ES-I3 (cell line): ENCODE measurements around the gene ZC3H7A.

Experiments used
- H3K36me3 ChIP-seq: 2 replicates; pipeline ENCODE4 v1.6.1; 2013; ENCODE audit warnings: mild to moderate bottlenecking, low read length, control low read depth, moderate library complexity; ENCODE audit not compliant: insufficient read depth
- H3K4me1 ChIP-seq: 2 replicates; pipeline ENCODE4 v1.6.1; 2013; ENCODE audit warnings: mild to moderate bottlenecking, control low read depth, low read length; ENCODE audit not compliant: insufficient read depth
- H3K9ac ChIP-seq: 2 replicates; pipeline ENCODE4 v1.6.1; 2013; ENCODE audit warnings: low read depth, mild to moderate bottlenecking, low read length, moderate library complexity
- H3K9me3 ChIP-seq: 2 replicates; pipeline ENCODE4 v1.6.1; 2013; ENCODE audit warnings: mild to moderate bottlenecking, low read length, moderate library complexity; ENCODE audit not compliant: control insufficient read depth, insufficient read depth

Gene ZC3H7A

GRCh38 chr16:11774065-11774626, 22.9 kb downstream of the ZC3H7A start:
- Histone ChIP-seq H3K36me3 (peaks cover 18% of the 10 kb centered on the region), H3K9ac (no peak overlapping the region), H3K9me3 (no peaks in the 10 kb centered on the region), H3K4me1 (no peaks in the 10 kb centered on the region)

DNA sequence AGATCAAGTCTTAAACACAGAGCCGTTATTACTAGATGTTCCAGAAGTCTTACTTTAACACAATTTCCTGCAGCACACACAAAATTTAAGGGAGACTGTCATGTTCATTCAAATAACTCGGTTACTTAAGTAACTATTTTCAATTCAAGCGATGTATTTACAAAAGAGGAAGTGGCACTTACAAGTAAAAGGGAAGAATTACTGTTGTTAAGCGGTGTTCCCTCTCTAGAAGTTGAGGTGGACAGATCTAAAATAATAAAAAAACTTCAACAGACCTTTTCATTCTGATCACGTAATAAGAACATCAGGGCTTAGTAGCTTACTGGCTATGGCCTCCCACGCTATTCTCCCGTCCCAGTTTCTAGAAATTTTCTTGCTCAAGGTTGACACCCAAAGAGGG, 28.2 kb downstream of the ZC3H7A start:
- Histone ChIP-seq H3K36me3 (peaks cover 35% of the 10 kb centered on the region), H3K9me3 (no peaks in the 10 kb centered on the region), H3K9ac (no peak overlapping the region), H3K4me1 (no peaks in the 10 kb centered on the region)

- H3K9me3 ChIP-seq: no peaks in the 10 kb centered on the region
- H3K9ac ChIP-seq: no peak overlapping the region
- peaks cover 16% of the 10 kb centered on the region for H3K36me3 ChIP-seq
- no peaks in the 10 kb centered on the region for H3K4me1 ChIP-seq
Measured at GRCh38 chr16:11762431-11762830, 34.6 kb downstream of the ZC3H7A start.

GRCh38 chr16:11759997-11760396, 37.1 kb downstream of the ZC3H7A start:
- Histone ChIP-seq H3K36me3 (peaks cover 14% of the 10 kb centered on the region), H3K4me1 (no peaks in the 10 kb centered on the region), H3K9ac (no peak overlapping the region)

GRCh38 chr16:11759163-11759834, 37.8 kb downstream of the ZC3H7A start:
- H3K36me3 ChIP-seq: peaks cover 14% of the 10 kb centered on the region

More at GRCh38 chr16:11759997-11760396, 37.1 kb downstream of the ZC3H7A start:
- H3K9me3 ChIP-seq: no peaks in the 10 kb centered on the region

GRCh38 chr16:11757671-11758545, 39.1 kb downstream of the ZC3H7A start:
- Histone ChIP-seq H3K36me3 (peaks cover 14% of the 10 kb centered on the region), H3K9ac (no peak overlapping the region), H3K4me1 (no peaks in the 10 kb centered on the region), H3K9me3 (no peaks in the 10 kb centered on the region)

More at GRCh38 chr16:11759163-11759834, 37.8 kb downstream of the ZC3H7A start:
- Histone ChIP-seq H3K9ac (no peak overlapping the region), H3K4me1 (no peaks in the 10 kb centered on the region), H3K9me3 (no peaks in the 10 kb centered on the region)

- no peak overlapping the region for H3K9ac ChIP-seq
- H3K36me3 ChIP-seq: peaks cover 18% of the 10 kb centered on the region
- no peaks in the 10 kb centered on the region for H3K4me1 ChIP-seq
- H3K9me3 ChIP-seq: no peaks in the 10 kb centered on the region
Measured at GRCh38 chr16:11756248-11756647, 40.8 kb downstream of the ZC3H7A start.

- no peaks in the 10 kb centered on the region for H3K9me3 ChIP-seq
- no peaks in the 10 kb centered on the region for H3K4me1 ChIP-seq
- peaks cover 20% of the 10 kb centered on the region for H3K36me3 ChIP-seq
- no peak overlapping the region for H3K9ac ChIP-seq
Measured at GRCh38 chr16:11755022-11755760, 41.9 kb downstream of the ZC3H7A start.

DNA sequence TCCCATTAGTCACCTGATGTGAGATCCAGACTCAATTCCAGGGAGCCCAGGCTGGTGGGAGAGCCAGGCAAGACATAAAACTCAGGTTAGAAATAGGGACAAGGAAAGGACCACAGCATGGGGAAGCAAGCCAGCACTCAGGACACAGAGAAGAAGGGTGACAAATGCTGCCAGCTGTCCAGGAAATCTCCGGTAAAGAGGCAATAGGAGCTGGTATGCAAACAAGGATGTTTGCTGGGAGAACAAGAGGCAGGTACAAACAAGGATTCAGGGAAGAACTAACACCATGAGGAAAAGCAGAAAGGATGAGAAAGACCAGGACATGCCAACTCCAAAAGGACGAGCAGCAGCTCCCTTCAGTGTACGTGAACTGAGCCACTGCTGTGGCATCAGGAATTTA, 44.2 kb downstream of the ZC3H7A start:
- Histone ChIP-seq H3K9ac (no peak overlapping the region), H3K9me3 (no peaks in the 10 kb centered on the region), H3K36me3 (peaks cover 20% of the 10 kb centered on the region), H3K4me1 (no peaks in the 10 kb centered on the region)

DNA sequence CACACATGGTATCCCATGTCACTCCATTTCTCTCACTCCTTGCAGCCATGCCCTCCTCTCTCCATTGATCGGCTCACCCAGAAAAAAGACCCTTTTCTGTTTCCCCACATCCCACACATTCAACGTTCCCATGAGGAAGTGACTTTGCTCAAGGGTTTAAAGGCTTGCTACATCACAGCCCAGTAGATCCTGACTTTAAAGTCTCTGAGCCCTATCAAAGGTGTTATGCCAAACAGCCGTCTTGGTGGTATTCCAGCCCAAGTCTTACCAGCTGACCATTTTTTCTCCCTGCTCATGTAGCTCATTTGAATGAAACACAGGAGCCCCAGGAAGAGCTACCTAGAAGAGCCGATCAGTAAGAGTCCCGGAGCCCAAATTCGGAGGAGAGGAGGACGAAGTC, 47.0 kb downstream of the ZC3H7A start:
- H3K9ac ChIP-seq: no peak overlapping the region
- H3K9me3 ChIP-seq: no peaks in the 10 kb centered on the region
- H3K4me1 ChIP-seq: no peaks in the 10 kb centered on the region
- peaks cover 10% of the 10 kb centered on the region for H3K36me3 ChIP-seq

DNA sequence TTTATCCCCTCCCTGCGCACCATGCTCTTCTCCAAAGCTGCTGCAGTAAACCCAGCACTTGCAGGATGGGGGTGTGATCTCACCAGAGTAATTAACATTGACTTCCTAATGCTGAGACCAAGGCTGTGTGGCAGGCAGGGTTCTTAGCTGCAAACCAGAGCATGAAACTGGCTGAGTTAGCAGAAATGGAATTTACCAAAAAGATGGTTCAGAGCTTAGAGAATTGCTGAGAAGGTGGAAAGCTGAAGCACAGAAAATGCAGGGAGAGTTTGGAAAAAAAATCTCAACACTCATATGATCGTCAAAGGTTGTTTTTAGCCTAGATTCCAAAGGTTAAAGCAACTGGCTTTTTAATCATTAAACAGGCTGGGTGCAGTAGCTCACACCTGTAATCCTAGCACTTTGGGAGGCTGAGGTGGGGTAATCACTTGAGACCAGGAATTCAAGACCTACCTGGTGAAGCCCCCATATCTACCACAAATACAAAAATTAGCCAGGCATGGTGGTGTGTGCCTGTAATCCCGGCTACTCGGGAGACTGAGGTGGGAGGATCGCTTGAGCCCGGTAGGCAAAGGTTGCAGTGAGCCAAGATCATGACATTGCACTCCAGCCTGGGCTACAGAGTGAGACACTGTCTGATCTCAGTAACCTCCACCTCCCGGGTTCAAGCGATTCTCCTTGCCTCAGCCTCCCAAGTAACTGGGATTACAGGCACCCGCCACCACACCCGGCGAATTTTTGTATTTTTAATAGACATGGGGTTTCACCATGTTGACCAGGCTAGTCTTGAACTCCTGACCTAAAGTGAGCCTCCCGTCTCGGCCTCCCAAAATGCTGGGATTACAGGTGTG, 48.4 kb downstream of the ZC3H7A start:
- Histone ChIP-seq H3K9me3 (no peaks in the 10 kb centered on the region), H3K9ac (no peak overlapping the region), H3K36me3 (peaks cover 10% of the 10 kb centered on the region), H3K4me1 (no peaks in the 10 kb centered on the region; the same call in 1 of the 2 replicates)

DNA sequence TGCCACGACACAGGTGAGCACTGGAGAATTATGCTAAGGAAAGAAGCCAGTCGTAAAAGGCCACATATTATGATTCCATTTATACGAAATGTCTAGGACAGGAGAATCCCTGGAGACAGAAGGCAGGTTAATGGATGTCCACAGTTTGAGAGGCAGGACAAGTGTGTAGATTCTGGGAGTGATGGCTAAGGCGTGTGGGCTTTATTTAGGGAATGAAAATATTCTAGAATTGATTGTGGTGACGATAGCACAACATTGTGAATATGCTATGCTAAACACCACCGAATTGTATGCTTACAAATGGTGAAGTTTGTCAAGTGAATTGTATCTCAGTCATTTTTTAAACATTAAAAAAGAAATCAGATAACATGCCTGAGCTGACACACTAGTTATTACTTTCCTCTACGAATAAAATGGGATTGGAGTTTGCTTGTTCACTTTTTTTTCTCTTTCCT, 49.1 kb downstream of the ZC3H7A start:
- Histone ChIP-seq H3K36me3 (peaks cover 10% of the 10 kb centered on the region), H3K9me3 (no peaks in the 10 kb centered on the region), H3K9ac (no peak overlapping the region), H3K4me1 (no peaks in the 10 kb centered on the region; the same call in 1 of the 2 replicates)

DNA sequence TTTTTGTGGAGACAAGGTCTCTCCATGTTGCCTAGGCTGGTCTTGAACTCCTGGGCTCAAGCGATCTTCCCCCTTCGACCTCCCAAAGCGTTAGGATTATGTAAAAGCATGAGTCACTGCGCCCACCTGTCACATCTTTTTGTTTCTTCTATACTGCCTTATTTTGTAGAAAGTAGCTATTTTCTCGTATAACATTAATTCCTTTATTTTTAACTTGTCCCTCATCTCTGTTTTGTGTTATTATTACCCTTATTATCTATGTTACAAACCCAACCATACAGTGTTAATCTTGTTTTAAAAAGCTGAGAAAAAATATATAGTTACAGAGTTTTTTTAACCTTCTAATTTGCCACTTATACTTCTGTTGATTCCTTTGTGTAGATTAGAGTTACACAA, 53.0 kb downstream of the ZC3H7A start:
- no peaks in the 10 kb centered on the region for H3K9me3 ChIP-seq
- peaks cover 4% of the 10 kb centered on the region; the same call in 1 of the 2 replicates for H3K4me1 ChIP-seq
- no peaks in the 10 kb centered on the region for H3K36me3 ChIP-seq
- H3K9ac ChIP-seq: no peak overlapping the region
